IPS-18c (cell line): ENCODE data around the gene B3GALT6.

Experiments
- H3K4me3 ChIP-seq: 2 replicates; pipeline ENCODE4 v1.7.0; 2013; ENCODE audit warnings: low read depth, mild to moderate bottlenecking, low read length, moderate library complexity; ENCODE audit not compliant: insufficient read depth
- H3K9me3 ChIP-seq: one replicate; pipeline ENCODE4 v1.6.1; 2013; ENCODE audit warnings: mild to moderate bottlenecking, low read length, moderate library complexity; ENCODE audit not compliant: control insufficient read depth, insufficient read depth

B3GALT6 gene

DNA sequence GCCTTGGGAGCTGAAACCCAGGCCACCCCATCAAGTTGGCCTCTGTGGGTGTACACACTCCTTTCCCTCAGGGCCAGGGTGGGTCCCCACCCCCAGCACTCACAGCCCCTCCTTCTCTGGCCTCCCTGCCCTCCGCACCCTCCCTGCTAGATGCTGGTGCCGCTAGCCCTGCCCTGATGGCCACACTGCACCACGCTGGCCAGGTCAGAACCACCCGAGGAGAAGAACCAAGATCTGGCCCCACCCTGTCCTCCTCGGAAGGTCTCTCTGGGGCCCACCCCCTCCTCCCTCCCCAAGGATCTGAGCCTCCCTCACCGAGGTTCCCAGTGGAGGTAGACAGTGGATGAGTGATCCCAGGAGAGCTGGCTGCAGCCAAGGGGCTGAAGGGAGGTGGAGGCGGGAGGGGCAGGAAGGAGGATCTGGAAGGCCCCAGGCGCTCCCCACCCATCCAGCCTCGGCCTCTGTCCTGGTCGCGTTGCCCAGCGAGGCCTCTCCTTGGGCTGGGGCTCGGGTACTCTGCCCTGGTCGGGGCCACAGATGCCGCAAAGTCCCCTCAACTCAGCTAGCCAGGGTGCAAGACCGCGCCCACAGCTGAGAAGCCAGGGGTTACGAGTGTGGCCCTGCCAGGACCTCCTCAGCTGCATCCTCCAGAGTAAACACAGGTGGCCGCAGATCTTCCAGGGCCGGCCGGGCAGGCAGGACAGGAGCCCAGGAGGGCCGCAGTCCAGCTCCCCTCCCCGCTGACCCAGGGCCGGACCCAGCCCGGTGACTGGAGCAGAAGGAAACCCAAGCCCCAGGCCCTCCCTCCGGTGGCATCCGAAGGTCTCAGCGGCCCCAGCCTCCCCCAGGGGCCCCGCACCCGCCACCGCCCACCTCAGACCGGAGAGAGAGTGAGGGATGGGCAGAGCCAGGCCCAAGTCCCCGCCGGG, 5.2 kb downstream of the B3GALT6 start:
- H3K4me3 ChIP-seq, result no peak overlapping the region
- peaks cover 6% of the 10 kb centered on the region for H3K9me3 ChIP-seq

- no peak overlapping the region for H3K4me3 ChIP-seq
- H3K9me3 ChIP-seq, result no peaks in the 10 kb centered on the region
Observed at GRCh38 chr1:1237874-1238701, 6.1 kb downstream of the B3GALT6 start.

DNA sequence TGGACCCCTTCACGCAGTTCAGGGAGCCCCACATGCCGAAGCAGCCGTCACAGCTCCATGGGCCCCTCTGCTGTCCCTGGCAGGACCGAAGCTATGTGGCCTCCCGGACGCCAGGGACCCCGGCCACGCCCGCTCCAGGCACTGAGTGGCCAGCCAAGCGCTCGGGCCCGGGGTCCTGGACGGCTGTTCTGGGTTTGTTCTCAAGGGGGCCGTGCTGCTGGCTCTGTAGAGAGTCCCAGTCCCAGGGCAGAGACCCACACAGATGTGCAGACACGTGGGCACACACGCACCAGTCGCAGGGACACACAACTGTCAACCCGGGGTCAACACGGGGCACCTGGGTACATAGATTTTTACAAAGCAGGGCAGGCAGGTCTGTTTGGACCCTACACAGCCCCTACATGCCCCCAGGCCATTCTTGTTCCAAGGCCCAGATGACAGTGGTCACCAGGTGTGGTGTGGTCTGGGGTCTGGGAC, 6.7 kb downstream of the B3GALT6 start:
- Histone ChIP-seq H3K9me3 (no peaks in the 10 kb centered on the region), H3K4me3 (no peak overlapping the region)

- H3K9me3 ChIP-seq, result no peaks in the 10 kb centered on the region
- H3K4me3 ChIP-seq, result no peak overlapping the region
Observed at GRCh38 chr1:1239227-1239613, 7.2 kb downstream of the B3GALT6 start.

GRCh38 chr1:1239614-1240347, 7.7 kb downstream of the B3GALT6 start:
- Histone ChIP-seq H3K9me3 (no peaks in the 10 kb centered on the region), H3K4me3 (no peak overlapping the region)

GRCh38 chr1:1240348-1240732, 8.3 kb downstream of the B3GALT6 start:
- no peaks in the 10 kb centered on the region for H3K9me3 ChIP-seq
- H3K4me3 ChIP-seq, result no peak overlapping the region

DNA sequence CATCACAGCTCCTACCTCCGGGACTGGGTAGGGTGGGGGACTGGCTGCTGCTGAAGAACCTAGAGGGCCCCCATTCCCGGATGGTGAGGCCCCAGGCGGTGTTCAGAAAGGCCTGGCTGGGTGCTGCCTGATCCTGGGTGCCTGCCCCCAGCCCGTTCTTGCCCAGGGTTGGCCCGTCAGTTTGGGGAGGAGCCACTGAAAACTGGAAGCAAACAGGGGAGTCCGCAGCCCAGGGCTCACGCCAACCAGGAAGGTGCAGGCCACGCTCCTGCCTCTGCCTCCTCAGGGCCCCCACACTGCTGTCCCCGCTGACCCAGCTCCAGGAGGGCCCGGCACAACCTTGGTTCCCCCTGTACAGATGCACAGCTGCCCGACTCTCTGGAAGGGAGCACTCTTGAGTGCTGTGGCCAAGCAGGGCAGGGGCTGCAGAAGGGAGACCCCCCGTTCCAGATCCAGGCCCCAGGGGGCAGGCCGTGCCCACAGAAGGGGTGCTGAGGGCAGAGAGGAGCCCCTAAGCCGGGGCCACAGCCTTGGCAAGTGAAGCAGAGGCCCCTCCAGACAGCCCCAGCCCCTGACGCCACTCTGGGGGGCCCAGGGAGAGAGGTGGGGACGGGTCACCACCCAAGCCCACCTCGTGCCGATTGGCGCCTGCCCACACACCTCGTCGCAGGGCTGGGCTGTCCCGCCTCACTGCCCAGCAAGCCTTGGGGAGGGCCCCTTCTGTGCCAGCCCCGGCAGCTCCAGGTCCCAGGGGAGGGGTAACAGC, 9.0 kb downstream of the B3GALT6 start:
- Histone ChIP-seq H3K4me3 (no peak overlapping the region), H3K9me3 (no peaks in the 10 kb centered on the region)

DNA sequence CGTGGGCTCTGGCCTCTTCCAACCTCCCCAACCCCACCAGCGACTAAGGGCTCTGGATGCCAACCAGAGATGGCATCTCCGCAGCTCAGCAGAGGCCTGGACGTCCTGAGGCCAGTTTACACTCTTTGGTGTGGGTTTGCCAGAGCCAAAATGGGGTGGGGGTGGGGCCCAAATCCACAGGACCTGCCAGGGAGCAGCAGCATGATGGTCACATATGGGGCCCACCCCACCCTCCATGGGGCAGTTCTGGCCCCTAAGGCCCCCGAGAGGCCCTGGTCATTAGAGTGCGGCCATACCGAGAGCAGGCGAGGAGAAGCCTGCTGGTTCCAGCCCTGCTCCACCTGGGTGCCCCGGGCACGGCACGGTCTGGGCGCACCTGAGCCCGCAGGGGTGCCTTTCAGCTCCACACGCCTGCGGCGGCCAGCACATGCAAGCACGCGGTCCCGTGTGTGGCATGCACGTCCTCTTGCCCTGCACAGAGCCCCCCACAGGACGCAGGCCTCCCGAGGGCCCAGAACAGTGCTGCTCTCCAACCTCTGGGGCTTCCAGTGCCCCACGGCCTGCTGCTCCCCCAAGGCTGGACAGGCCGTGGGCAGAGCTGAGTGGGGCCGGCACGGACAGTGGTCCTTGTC, 9.7 kb downstream of the B3GALT6 start:
- H3K4me3 ChIP-seq, result no peak overlapping the region
- H3K9me3 ChIP-seq, result no peaks in the 10 kb centered on the region

GRCh38 chr1:1242461-1243265, 10.6 kb downstream of the B3GALT6 start:
- no peak overlapping the region for H3K4me3 ChIP-seq
- H3K9me3 ChIP-seq, result no peaks in the 10 kb centered on the region

DNA sequence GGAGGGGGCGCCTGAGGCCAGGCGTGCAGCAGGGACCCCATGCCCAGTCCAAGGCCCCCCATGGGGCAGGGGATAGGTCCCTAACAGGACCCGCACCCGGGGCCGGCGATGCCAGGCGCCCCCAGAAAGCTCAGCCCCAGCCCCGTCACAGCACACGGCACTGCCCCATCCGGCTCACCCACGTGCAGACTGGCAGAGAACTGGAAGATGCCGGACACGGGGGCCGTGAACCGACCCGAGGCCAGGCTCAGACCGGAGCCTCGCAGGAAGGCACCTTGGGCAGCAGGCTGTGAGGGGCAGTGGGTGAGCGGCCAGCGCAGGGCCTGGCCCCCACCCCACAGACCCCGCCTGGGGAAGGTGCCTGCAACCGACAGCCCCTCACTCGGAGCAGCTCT, 11.2 kb downstream of the B3GALT6 start:
- Histone ChIP-seq H3K9me3 (no peaks in the 10 kb centered on the region), H3K4me3 (no peak overlapping the region)

DNA sequence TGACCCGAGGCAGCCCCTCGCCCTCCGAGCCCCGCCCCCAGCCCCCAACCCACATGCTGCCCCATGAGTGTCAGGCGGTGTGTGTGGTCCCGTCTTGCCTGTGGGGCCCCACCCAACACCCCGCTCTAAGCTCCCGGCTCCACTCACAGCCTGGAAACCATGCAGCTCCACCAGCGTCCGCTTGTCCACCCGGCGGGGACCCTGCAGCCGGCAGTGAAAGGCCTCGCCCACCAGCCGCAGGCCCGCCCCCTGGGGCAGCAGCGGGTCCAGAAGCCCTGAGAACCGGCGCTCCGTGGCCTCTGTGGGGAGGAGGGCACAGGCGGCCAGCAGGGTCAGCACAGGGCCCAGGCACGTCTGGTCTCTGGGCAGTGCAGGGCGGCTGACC, 11.8 kb downstream of the B3GALT6 start:
- H3K4me3 ChIP-seq, result no peak overlapping the region
- H3K9me3 ChIP-seq, result no peaks in the 10 kb centered on the region

DNA sequence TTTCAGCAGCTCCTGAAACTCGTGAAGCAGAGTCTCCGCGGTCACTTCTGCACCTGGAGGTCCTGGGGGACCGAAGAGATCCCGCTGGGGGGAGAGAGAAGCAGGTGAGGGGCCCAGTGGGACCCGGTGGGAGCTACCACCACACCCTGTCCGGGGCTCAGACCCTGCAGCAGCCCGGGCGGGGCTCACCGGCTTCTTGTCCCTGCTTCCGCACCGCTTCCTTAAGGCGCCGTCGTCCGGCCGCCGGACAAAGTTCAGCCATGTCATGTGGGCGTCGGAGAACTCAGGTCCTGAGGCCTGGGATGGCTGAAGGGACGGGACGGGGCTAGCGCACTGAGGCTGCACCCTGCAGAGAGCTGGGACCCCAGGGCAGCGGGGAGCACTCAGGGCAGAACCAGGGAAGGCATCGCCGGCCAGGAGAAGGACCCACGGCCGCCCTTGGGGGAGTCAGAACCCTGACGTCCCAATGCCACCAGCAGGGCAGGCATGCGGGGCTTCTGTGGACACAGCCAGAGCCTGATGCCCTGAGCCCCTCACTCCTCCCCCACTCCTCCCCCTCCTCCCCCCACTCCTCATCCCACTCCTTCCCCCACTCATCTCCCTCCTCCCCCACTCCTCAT, 12.3 kb downstream of the B3GALT6 start:
- H3K9me3 ChIP-seq, result no peaks in the 10 kb centered on the region
- H3K4me3 ChIP-seq, result no peak overlapping the region

DNA sequence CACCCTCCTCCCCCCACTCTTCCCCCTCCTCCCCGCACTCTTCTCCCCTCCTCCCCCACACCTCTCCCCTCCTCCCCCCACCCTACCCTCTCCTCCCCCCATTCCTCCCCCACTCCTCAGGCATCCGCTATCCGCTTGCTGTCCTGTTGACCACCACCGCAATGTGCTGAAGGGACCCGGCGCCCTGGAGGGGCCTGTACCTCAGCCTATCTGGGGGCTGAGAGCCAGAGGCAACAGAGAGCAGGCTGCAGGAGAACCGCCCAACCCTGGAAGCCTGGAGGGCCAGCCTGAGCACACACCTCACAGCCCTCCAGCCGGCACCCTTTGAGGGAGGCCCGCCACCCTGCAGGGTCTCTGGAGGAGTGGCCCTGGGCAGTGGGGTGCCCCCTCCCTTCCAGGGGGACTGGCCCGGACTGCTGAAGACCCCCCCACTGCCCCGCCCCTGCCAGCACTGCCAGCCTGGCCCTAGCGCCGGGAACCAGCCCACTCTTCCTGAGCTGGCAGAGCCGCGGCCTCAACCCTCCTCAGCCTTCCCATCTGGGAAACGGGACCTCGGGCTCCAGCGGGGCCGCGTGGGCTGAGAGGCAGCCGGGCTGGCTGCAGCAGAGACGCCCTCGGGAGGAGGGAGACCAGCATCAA, 13.3 kb downstream of the B3GALT6 start:
- no peak overlapping the region for H3K4me3 ChIP-seq
- no peaks in the 10 kb centered on the region for H3K9me3 ChIP-seq

DNA sequence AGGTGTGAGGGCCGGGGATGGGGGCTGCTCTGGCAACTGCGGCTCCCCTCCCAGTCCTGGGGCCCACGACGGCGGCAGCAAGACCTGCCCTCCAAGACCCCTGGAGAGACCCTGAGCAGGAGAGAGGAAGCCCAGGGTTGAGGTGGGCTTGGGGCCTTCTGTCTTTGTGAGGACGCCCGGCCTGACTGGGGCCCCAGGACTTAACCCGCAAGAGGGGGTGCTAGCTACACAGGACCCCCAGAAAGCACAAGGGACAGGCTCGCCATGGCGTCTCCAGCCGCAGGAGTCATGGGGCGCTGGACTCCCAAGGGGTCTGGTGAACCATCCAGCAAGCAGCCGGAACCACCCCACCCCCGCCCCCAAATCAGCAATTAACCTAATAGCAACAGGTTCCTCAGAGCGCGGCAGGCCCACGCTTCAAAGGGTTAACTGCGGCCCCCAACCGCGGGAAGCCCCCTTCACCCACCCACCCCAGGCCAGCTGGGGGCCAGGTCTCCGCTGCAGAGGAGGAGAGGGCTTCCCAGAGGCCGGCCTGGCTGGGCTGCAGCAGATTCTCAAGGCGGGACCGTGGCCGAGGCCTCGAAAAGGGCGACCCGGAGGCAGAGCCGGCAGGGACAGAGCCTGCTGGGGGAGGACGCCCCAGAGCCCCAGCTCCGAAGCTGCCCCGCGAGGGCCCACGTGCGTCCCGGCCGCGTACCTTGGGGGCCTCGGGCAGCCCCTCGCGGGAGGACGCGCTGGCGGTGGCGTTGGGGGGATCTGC, 14.0 kb downstream of the B3GALT6 start:
- no peak overlapping the region for H3K4me3 ChIP-seq
- H3K9me3 ChIP-seq, result no peaks in the 10 kb centered on the region
